Astrocyte (in vitro differentiated cells and primary cell): ENCODE data around the gene UTP18.

Source experiments
- EZH2 ChIP-seq: IDR thresholded peaks from 2 replicates; pipeline ENCODE4 v1.6.1; 2012; ENCODE audit warnings: mild to moderate bottlenecking, low read length, inconsistent platforms; ENCODE audit not compliant: insufficient read depth
- TF ChIP-seq, protein P1 (sequence below): IDR thresholded peaks from 2 replicates; pipeline ENCODE4 v1.5.1; 2011; ENCODE audit warnings: low read depth, mild to moderate bottlenecking, inconsistent platforms, low read length, moderate library complexity; ENCODE audit not compliant: insufficient read depth

DNA sequence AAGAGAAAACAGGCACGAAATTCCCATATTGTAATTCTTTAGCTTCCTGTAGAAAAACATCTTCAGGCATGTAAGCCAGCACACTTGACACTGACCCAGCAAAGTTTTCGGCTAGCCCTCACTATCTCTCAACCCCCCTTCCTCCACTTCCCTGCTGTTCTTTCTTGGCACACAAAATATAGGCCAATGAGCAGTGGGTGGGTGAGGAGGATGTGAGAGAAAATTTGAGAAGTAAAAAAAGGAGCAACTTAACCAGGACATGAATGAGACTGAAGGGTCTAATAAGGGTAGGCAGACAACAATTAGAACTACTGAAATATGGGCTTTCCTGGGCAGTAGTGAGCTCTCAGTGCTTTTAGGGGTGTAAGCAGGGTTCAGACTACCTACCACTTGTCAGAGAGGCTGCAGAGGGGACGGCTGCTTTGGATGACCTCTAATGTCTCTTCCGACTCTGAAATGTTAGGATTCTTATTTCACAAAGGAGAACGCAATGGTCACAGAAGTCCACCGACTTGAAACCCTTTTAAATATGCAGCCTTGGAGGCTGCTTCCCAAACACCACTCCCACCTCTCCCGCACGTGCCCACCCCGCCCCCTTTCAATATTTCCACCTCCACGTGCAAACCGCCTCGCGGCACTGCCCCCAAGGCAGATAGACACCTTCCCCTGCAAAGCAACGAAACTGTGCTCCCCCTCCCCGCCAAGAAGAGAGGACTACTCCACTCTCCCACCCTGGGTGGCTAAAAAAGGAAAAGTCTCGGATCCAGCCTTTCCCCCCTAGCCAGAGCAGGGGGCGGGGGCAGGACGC, 1.4 kb upstream of the UTP18 start:
- TF ChIP-seq, protein P1, sequence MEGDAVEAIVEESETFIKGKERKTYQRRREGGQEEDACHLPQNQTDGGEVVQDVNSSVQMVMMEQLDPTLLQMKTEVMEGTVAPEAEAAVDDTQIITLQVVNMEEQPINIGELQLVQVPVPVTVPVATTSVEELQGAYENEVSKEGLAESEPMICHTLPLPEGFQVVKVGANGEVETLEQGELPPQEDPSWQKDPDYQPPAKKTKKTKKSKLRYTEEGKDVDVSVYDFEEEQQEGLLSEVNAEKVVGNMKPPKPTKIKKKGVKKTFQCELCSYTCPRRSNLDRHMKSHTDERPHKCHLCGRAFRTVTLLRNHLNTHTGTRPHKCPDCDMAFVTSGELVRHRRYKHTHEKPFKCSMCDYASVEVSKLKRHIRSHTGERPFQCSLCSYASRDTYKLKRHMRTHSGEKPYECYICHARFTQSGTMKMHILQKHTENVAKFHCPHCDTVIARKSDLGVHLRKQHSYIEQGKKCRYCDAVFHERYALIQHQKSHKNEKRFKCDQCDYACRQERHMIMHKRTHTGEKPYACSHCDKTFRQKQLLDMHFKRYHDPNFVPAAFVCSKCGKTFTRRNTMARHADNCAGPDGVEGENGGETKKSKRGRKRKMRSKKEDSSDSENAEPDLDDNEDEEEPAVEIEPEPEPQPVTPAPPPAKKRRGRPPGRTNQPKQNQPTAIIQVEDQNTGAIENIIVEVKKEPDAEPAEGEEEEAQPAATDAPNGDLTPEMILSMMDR = no peak
- TF ChIP-seq EZH2 = no peak
